HL-60/S4 treated with retinoic acid at 250 ng/mL for 4 days and 3 days (cell line): ENCODE data around the gene EPYC.

ENCODE experiments used
- in situ Hi-C: fragments of 300-500 bp; cut with MboI; formaldehyde crosslinking; loops from 2 replicates; pipeline ENCODE4 v1.7.0; 2022; ENCODE audit warnings: low sequenced_read_pairs

EPYC gene

GRCh38 chr12:90959032-90959431 lies 45.7 kb downstream of the EPYC start:
- in situ Hi-C loops: no loop called here

GRCh38 chr12:90958347-90958746 lies 46.4 kb downstream of the EPYC start:
- in situ Hi-C loops: no loop called here

- in situ Hi-C loops: no loop called here
Measured at GRCh38 chr12:90954921-90955320, 49.9 kb downstream of the EPYC start, which contains the start of gene CCER1. CCER1 (minus strand) TSS chr12:90955176; CDS start chr12:90954742, 434 bp downstream.

- in situ Hi-C loops: no loop called here
Measured at GRCh38 chr12:90954428-90954827, 50.3 kb downstream of the EPYC start.

GRCh38 chr12:90953956-90954421 lies 50.8 kb downstream of the EPYC start:
- in situ Hi-C loops: no loop called here

GRCh38 chr12:90951432-90952105 lies 53.2 kb downstream of the EPYC start:
- in situ Hi-C loops: no loop called here

- in situ Hi-C loops: no loop called here
Measured at GRCh38 chr12:90947869-90948268, 56.9 kb downstream of the EPYC start.

GRCh38 chr12:90945070-90945649 lies 59.6 kb downstream of the EPYC start:
- in situ Hi-C loops: no loop called here

GRCh38 chr12:90943255-90943654 lies 61.5 kb downstream of the EPYC start:
- in situ Hi-C loops: no loop called here

GRCh38 chr12:90940872-90941499 lies 63.8 kb downstream of the EPYC start:
- in situ Hi-C loops: no loop called here

- in situ Hi-C loops: no loop called here
Measured at GRCh38 chr12:90939382-90939781, 65.4 kb downstream of the EPYC start.

- in situ Hi-C loops: no loop called here
Measured at GRCh38 chr12:90938451-90938850, 66.3 kb downstream of the EPYC start.

- in situ Hi-C loops: no loop called here
Measured at GRCh38 chr12:90937651-90938050, 67.1 kb downstream of the EPYC start.

GRCh38 chr12:90936230-90937005 lies 68.4 kb downstream of the EPYC start:
- in situ Hi-C loops: no loop called here

GRCh38 chr12:90925562-90925961 lies 79.2 kb downstream of the EPYC start:
- in situ Hi-C loops: no loop called here

GRCh38 chr12:90924406-90924805 lies 80.4 kb downstream of the EPYC start:
- in situ Hi-C loops: loop anchor here (25.0 kb wide), 1 partner anchor 1387 kb away; the partner anchor contains the start of gene POC1B

- in situ Hi-C loops: loop anchor here (25.0 kb wide), 1 partner anchor 1385 kb away; the partner anchor contains the start of gene POC1B
Measured at GRCh38 chr12:90922145-90922627, 82.6 kb downstream of the EPYC start.

- in situ Hi-C loops: loop anchor here (25.0 kb wide), 1 partner anchor 1384 kb away; the partner anchor contains the start of gene POC1B
Measured at GRCh38 chr12:90921536-90921935, 83.2 kb downstream of the EPYC start.

GRCh38 chr12:90920222-90920621 lies 84.5 kb downstream of the EPYC start:
- in situ Hi-C loops: loop anchor here (25.0 kb wide), 1 partner anchor 1383 kb away; the partner anchor contains the start of gene POC1B

- in situ Hi-C loops: loop anchor here (25.0 kb wide), 1 partner anchor 1380 kb away; the partner anchor contains the start of gene POC1B
Measured at GRCh38 chr12:90917431-90917830, 87.3 kb downstream of the EPYC start.

GRCh38 chr12:90916516-90916915 lies 88.3 kb downstream of the EPYC start:
- in situ Hi-C loops: loop anchor here (25.0 kb wide), 1 partner anchor 1379 kb away; the partner anchor contains the start of gene POC1B
